ENCODE data around the gene RAB5IF. TPM values are rescaled to one million over a fixed set of nuclear protein-coding genes. Genes with fewer than 3 reads are reported as not detected.

RAB5IF gene
- total and polyA plus RNA-seq, 10 of the 15 experiments (the other 5 are each of a cell fraction or from before 2014, with no cell fraction given) = 19.4 to 246 (median 92.0) TPM

- Histone ChIP-seq H2AFZ (ENCODE audit: control insufficient read depth, low read depth, low read length) (no peak overlapping the region), H3K4me1 (ENCODE audit: control insufficient read depth, insufficient read depth, low read length) (peaks cover 35% of the 10 kb centered on the region), H3K9me3 (replicated peaks; ENCODE audit: control insufficient read depth, insufficient read depth, low read length) (no peaks in the 10 kb centered on the region), H3K36me3 (ENCODE audit: control insufficient read depth in 2 of 2, insufficient read depth in 2 of 2, low read length in 1 of 2) (no peaks in the 10 kb centered on the region), H3K4me2 (ENCODE audit: control insufficient read depth, insufficient read depth) (peak overlapping the region; percentile 57), H3K27ac (ENCODE audit: control insufficient read depth, insufficient read depth) (peak overlapping the region; percentile 53), H3K79me2 (ENCODE audit: control insufficient read depth, insufficient read depth, low read length) (peaks cover 11% of the 10 kb centered on the region), H4K20me1 (ENCODE audit: control insufficient read depth, insufficient read depth) (no peaks in the 10 kb centered on the region), H3K9ac (ENCODE audit: control insufficient read depth, insufficient read depth, low read length) (no peak overlapping the region; the same call in 1 of the 2 replicates), H3K4me3 (no peak overlapping the region), H3K27me3 (replicated peaks in 1 of 2; ENCODE audit: control insufficient read depth in 2 of 2, insufficient read depth in 2 of 2, low read length in 1 of 2) (no peaks in the 10 kb centered on the region)
- DNase-seq (ENCODE audit: low read depth, low spot score) (no peak), FAIRE-seq (no peak), ATAC-seq (no peak)
- WGBS (ENCODE audit: insufficient coverage, insufficient replicate concordance, low lambda C conversion rate, missing lambda C conversion rate) = 14% methylated on average over 1 of the region's 1 CpG
- POLR2A ChIA-PET = interaction anchor here (0.7 kb wide), 1 partner anchor 138 kb away, joined by 4 read pairs; no protein-coding TSS in a partner anchor
- SMC1A ChIA-PET (ENCODE audit: uncharacterized antibody, unreplicated experiment) = interaction anchor here (1.1 to 8.6 kb wide), 3 partner anchors 28 to 44 kb away, joined by 4 to 83 read pairs (median 4); partner anchors contain the start of gene TGIF2
- CTCF ChIA-PET = interaction anchor here (0.7 to 9.4 kb wide), 4 partner anchors 9 to 43 kb away, joined by 3 to 94 read pairs (median 6); partner anchors contain the start of gene TGIF2
- RAD21 ChIA-PET (ENCODE audit: unreplicated experiment) = interaction anchor here (1.6 kb wide), 1 partner anchor 26 kb away, joined by 5 read pairs; no protein-coding TSS in a partner anchor
- intact Hi-C loops (cut with micrococcal nuclease; ENCODE audit: unreplicated experiment) = loop anchor here (10.0 kb wide), 1 partner anchor 263 kb away; a partner anchor contains a TSS
- in situ Hi-C loops (cut with MboI) = no loop called here
- no TSS peak for BruUV-seq (replicated peaks)
- no peak for TF ChIP-seq BHLHE40 (IDR thresholded peaks at IDR 0.05; ENCODE audit: borderline replicate concordance in 1 of 2, low read depth in 2 of 2, low read length in 1 of 2)
- no peak for TF ChIP-seq ZNF274 (IDR thresholded peaks at IDR 0.05; ENCODE audit: insufficient read depth, insufficient read length)
- peak; percentile 74 to 77 for TF ChIP-seq IKZF2 (IDR thresholded peaks at IDR 0.05)
- peak; percentile 38; the same call in 1 of the 2 replicates for TF ChIP-seq EED (IDR thresholded peaks at IDR 0.05; ENCODE audit: low read depth)
- no peak for TF ChIP-seq TBL1XR1 (IDR thresholded peaks at IDR 0.05; ENCODE audit: low read depth, low read length)
- no peak for TF ChIP-seq HDAC6 (IDR thresholded peaks at IDR 0.05; ENCODE audit: unreplicated experiment)
- TF ChIP-seq BCLAF1 (IDR thresholded peaks at IDR 0.05) = no peak
- TF ChIP-seq POLR2AphosphoS5 (IDR thresholded peaks at IDR 0.05; ENCODE audit: low read length) = no peak
- TF ChIP-seq CBX3 (IDR thresholded peaks at IDR 0.05; ENCODE audit: borderline replicate concordance, low read depth) = no peak
- TF ChIP-seq E2F4 (IDR thresholded peaks at IDR 0.05; ENCODE audit: low read depth, low read length) = no peak
- TF ChIP-seq RELB (IDR thresholded peaks at IDR 0.05; ENCODE audit: low read depth) = peak; percentile 57; the same call in 1 of the 2 replicates
- no peak for TF ChIP-seq ZZZ3 (IDR thresholded peaks at IDR 0.05; ENCODE audit: control insufficient read depth, insufficient read length, low read depth)
- TF ChIP-seq BCL11A (IDR thresholded peaks at IDR 0.05; ENCODE audit: low read depth, low read length) = no peak
- TF ChIP-seq DPF2 (IDR thresholded peaks at IDR 0.05) = peak; percentile 42; the same call in 1 of the 2 replicates
- TF ChIP-seq ETV6 (conservative IDR thresholded peaks at IDR 0.05 in 1 of 2, IDR thresholded peaks at IDR 0.05 in 1 of 2; ENCODE audit: borderline replicate concordance in 1 of 2, low read depth in 1 of 2) = no peak
- TF ChIP-seq ZBTB33 (IDR thresholded peaks at IDR 0.05) = no peak
Observed at GRCh38 chr20:36601540-36601939, 4.0 kb upstream of the RAB5IF start.

Data from GM12878 (cell line).